ENCODE results near the gene RYR2.

- TF ChIP-seq CTCF (IDR thresholded peaks at IDR 0.05) (no peak), POLR2AphosphoS5 (IDR thresholded peaks at IDR 0.05; ENCODE audit: low read depth, low read length) (no peak), TCF7L2 (IDR thresholded peaks at IDR 0.05; ENCODE audit: low read depth, low read length) (no peak), SIN3A (IDR thresholded peaks at IDR 0.05; ENCODE audit: borderline replicate concordance, insufficient read depth, low read depth, low read length) (no peak)
These were observed 769.6 kb downstream of the RYR2 start for GRCh38 chr1:237811633-237812032.

Data from Panc1 (cell line).